HepG2 (cell line): ENCODE results near the gene RTEL1. TPM values are rescaled to one million over a fixed set of nuclear protein-coding genes. Genes with fewer than 3 reads are reported as not detected.

ENCODE experiments used
- ATF5 ChIP-seq: sonication (generic); formaldehyde crosslinking; IDR thresholded peaks from 2 replicates; pipeline ENCODE4 v1.4.0; 2020; ENCODE audit warnings: mild to moderate bottlenecking, low read depth, missing genetic modification reagents
- CBFB ChIP-seq: sonication (generic); formaldehyde crosslinking; IDR thresholded peaks from 2 replicates; pipeline ENCODE4 v1.4.0; 2020; ENCODE audit warnings: missing genetic modification reagents
- E2F1 ChIP-seq: sonication (generic); formaldehyde crosslinking; IDR thresholded peaks from 2 replicates; pipeline ENCODE4 v1.5.0; 2020; ENCODE audit warnings: missing genetic modification reagents
- FOXP1 ChIP-seq, 2 experiments: fragments of 450-650 bp in 1 of 2; IDR thresholded peaks; 2 replicates each; pipeline ENCODE4 v1.6.1; 2017 to 2018; ENCODE audit warnings: antibody characterized with exemption in 1 of 2
- GFI1 ChIP-seq: sonication (generic); formaldehyde crosslinking; IDR thresholded peaks from 2 replicates; pipeline ENCODE4 v1.5.0; 2020; ENCODE audit warnings: missing genetic modification reagents, mild to moderate bottlenecking, borderline replicate concordance
- HNF4G ChIP-seq, 2 experiments: sonication (generic) in 1 of 2; formaldehyde crosslinking in 1 of 2; IDR thresholded peaks; 2 replicates each; pipeline versions ENCODE4 v1.4.0 to v1.6.1; 2011 to 2020; ENCODE audit warnings: borderline replicate concordance in 2 of 2, low read depth in 2 of 2, mild to moderate bottlenecking in 2 of 2, low read length in 1 of 2, missing genetic modification reagents in 1 of 2, moderate library complexity in 1 of 2
- MAX ChIP-seq: IDR thresholded peaks from 2 replicates; pipeline ENCODE4 v1.6.1; 2012; ENCODE audit warnings: inconsistent platforms
- MTF2 ChIP-seq: sonication (generic); formaldehyde crosslinking; IDR thresholded peaks from 2 replicates; pipeline ENCODE4 v1.5.0; 2020; ENCODE audit warnings: missing genetic modification reagents, borderline replicate concordance
- NBN ChIP-seq: fragments of 450-650 bp; conservative IDR thresholded peaks from 2 replicates; pipeline ENCODE4 v1.6.1; 2017
- NR2F6 ChIP-seq, 2 experiments: IDR thresholded peaks; 2 replicates each; pipeline ENCODE4 v1.6.1; 2016; ENCODE audit warnings: antibody characterized with exemption in 1 of 2, mild to moderate bottlenecking in 1 of 2
- PHF21A ChIP-seq: sonication (generic); formaldehyde crosslinking; IDR thresholded peaks from 2 replicates; pipeline ENCODE4 v1.5.0; 2020; ENCODE audit warnings: mild to moderate bottlenecking, missing genetic modification reagents
- SPEN ChIP-seq: sonication (generic); formaldehyde crosslinking; IDR thresholded peaks from 2 replicates; pipeline ENCODE4 v1.5.1; 2020; ENCODE audit warnings: low read depth, mild to moderate bottlenecking, missing genetic modification reagents
- ZBTB2 ChIP-seq: sonication (generic); formaldehyde crosslinking; IDR thresholded peaks from 2 replicates; pipeline ENCODE4 v1.8.0; 2022; ENCODE audit warnings: low read depth, missing genetic modification reagents
- ZBTB3 ChIP-seq: sonication (generic); formaldehyde crosslinking; IDR thresholded peaks from 2 replicates; pipeline ENCODE4 v1.4.0; 2020; ENCODE audit warnings: low read depth, mild to moderate bottlenecking, moderate library complexity, missing genetic modification reagents, borderline replicate concordance
- ZFP82 ChIP-seq: sonication (generic); formaldehyde crosslinking; IDR thresholded peaks from 2 replicates; pipeline ENCODE4 v1.5.1; 2020; ENCODE audit warnings: mild to moderate bottlenecking, missing genetic modification reagents, borderline replicate concordance
- ZFY ChIP-seq: sonication (generic); formaldehyde crosslinking; IDR thresholded peaks from 2 replicates; pipeline ENCODE4 v1.4.0; 2020; ENCODE audit warnings: missing genetic modification reagents
- ZNF205 ChIP-seq: IDR thresholded peaks from 2 replicates; pipeline ENCODE4 v1.6.1; 2018; ENCODE audit warnings: missing biosample characterization, missing genetic modification reagents
- ZNF296 ChIP-seq: sonication (generic); formaldehyde crosslinking; conservative IDR thresholded peaks from 2 replicates; pipeline ENCODE4 v1.5.0; 2020; ENCODE audit warnings: mild to moderate bottlenecking, missing genetic modification reagents
- ZNF331 ChIP-seq: sonication (generic); formaldehyde crosslinking; IDR thresholded peaks from 2 replicates; pipeline ENCODE4 v1.4.0; 2020; ENCODE audit warnings: missing genetic modification reagents
- ZNF337 ChIP-seq: sonication (generic); formaldehyde crosslinking; IDR thresholded peaks from 2 replicates; pipeline ENCODE4 v1.5.1; 2020; ENCODE audit warnings: missing genetic modification reagents, low read depth, mild to moderate bottlenecking, borderline replicate concordance
- ZNF33B ChIP-seq: sonication (generic); formaldehyde crosslinking; IDR thresholded peaks from 2 replicates; pipeline ENCODE4 v1.5.1; 2020; ENCODE audit warnings: mild to moderate bottlenecking, missing genetic modification reagents
- ZNF451 ChIP-seq: sonication (generic); formaldehyde crosslinking; IDR thresholded peaks from 2 replicates; pipeline ENCODE4 v1.5.0; 2020; ENCODE audit warnings: mild to moderate bottlenecking, missing genetic modification reagents
- ZNF563 ChIP-seq: sonication (generic); formaldehyde crosslinking; IDR thresholded peaks from 2 replicates; pipeline ENCODE4 v1.8.0; 2022; ENCODE audit warnings: mild to moderate bottlenecking, moderate library complexity, missing genetic modification reagents
- ZNF704 ChIP-seq: sonication (generic); formaldehyde crosslinking; IDR thresholded peaks from 2 replicates; pipeline ENCODE4 v1.8.1; 2023; ENCODE audit warnings: mild to moderate bottlenecking, inconsistent platforms, moderate library complexity, missing genetic modification reagents, borderline replicate concordance
- ZSCAN31 ChIP-seq: sonication (generic); formaldehyde crosslinking; IDR thresholded peaks from 2 replicates; pipeline ENCODE4 v1.5.0; 2020; ENCODE audit warnings: low read depth, mild to moderate bottlenecking, missing genetic modification reagents
- polyA plus RNA-seq, 8 experiments: library from polyadenylated mRNA; depleted of rRNA in 3 of 8; stranded (reverse) in 7 of 8; unstranded in 1 of 8; fragments of >200 nt; fragmentation: Illumina TruSeq in 4 of 8; extraction: Trizol in 4 of 8; gene quantifications; 2 replicates each; pipeline versions ENCODE4 v1.2.1 to v1.2.3, GENCODE V29; 2011 to 2016; ENCODE audit warnings: low read depth in 4 of 8, missing spikeins in 1 of 8, mixed read lengths in 1 of 8; ENCODE audit not compliant: insufficient read depth in 1 of 8
- total RNA-seq, 5 experiments: library from RNA; depleted of rRNA; stranded (reverse); fragments of >200 nt; fragmentation: Illumina TruSeq; extraction: Trizol; gene quantifications; 2 replicates each; pipeline ENCODE4 v1.2.3, GENCODE V29; 2016; ENCODE audit warnings: low read depth in 1 of 5

Gene RTEL1
- total and polyA plus RNA-seq, 2 of the 13 experiments (the other 11 are each of a cell fraction or from before 2014, with no cell fraction given), result 21.8 to 36.4 TPM

GRCh38 chr20:63735859-63736718 is 78.0 kb downstream of the RTEL1 start, which contains the start of gene LIME1 (continued):
- no peak for TF ChIP-seq HNF4G (IDR thresholded peaks at IDR 0.05; ENCODE audit: borderline replicate concordance, low read depth, low read length)
- 0 out of 2 replicates have a peak, but pooled peaks have one; percentile 10 for TF ChIP-seq HNF4G (CRISPR knock-in tag; IDR thresholded peaks at IDR 0.05; ENCODE audit: borderline replicate concordance, low read depth)
- no peak for TF ChIP-seq ZNF704 (CRISPR knock-in tag)
- TF ChIP-seq ZNF296, result no peak
- no peak for TF ChIP-seq ZBTB2 (CRISPR knock-in tag)
- no peak for TF ChIP-seq ZNF331
- TF ChIP-seq SPEN (CRISPR knock-in tag), result no peak
- TF ChIP-seq MAX, result peak; percentile 38; the same call in 1 of the 2 replicates
- TF ChIP-seq ZSCAN31 (CRISPR knock-in tag), result peak; percentile 17; the same call in 1 of the 2 replicates
- no peak for TF ChIP-seq ATF5 (CRISPR knock-in tag)
- no peak for TF ChIP-seq CBFB (CRISPR knock-in tag)
- no peak for TF ChIP-seq GFI1 (CRISPR knock-in tag)
- TF ChIP-seq ZNF451 (CRISPR knock-in tag), result no peak
- no peak for TF ChIP-seq E2F1 (CRISPR knock-in tag)
- no peak for TF ChIP-seq ZFP82
- no peak for TF ChIP-seq ZNF33B (CRISPR knock-in tag)
- no peak for TF ChIP-seq NBN
- TF ChIP-seq MTF2 (CRISPR knock-in tag), result no peak
- TF ChIP-seq FOXP1 (IDR thresholded peaks at IDR 0.05), result no peak
- TF ChIP-seq FOXP1 (CRISPR knock-in tag; IDR thresholded peaks at IDR 0.05), result no peak
- TF ChIP-seq ZNF337 (CRISPR knock-in tag), result no peak
- TF ChIP-seq ZNF563 (CRISPR knock-in tag), result 0 out of 2 replicates have a peak, but pooled peaks have one; percentile 11
- TF ChIP-seq PHF21A, result no peak
- no peak for TF ChIP-seq ZBTB3 (CRISPR knock-in tag)
- TF ChIP-seq ZNF205 (CRISPR knock-in tag), result no peak
- TF ChIP-seq NR2F6 (IDR thresholded peaks at IDR 0.05), result no peak
- no peak for TF ChIP-seq NR2F6 (CRISPR knock-in tag; IDR thresholded peaks at IDR 0.05)
- TF ChIP-seq ZFY (CRISPR knock-in tag), result no peak
